Vagina (tissue), 2 donors: Measurements from ENCODE around the gene CHST6. TPM values are rescaled to one million over a fixed set of nuclear protein-coding genes. Genes with fewer than 3 reads are reported as not detected.
"Not testable (repeated sequence)": the region's sequence is repeated elsewhere in the genome, so short reads cannot be mapped to it uniquely, and the experiment has no call there.

Source experiments
- DNase-seq, 2 donors: peaks; one replicate each; pipeline ENCODE4 v3.0.0-alpha.2; 2017; ENCODE audit errors: extremely low spot score in 2 of 2
- H3K27ac ChIP-seq: fragments of 200-600 bp; sonication (generic); one replicate; pipeline ENCODE4 v1.5.1; 2019
- H3K27me3 ChIP-seq: fragments of 200-600 bp; sonication (generic); one replicate; pipeline ENCODE4 v1.5.1; 2019
- H3K36me3 ChIP-seq, 2 donors: fragments of 200-600 bp; sonication (generic); one replicate each; pipeline ENCODE4 v1.5.1; 2017 to 2019
- H3K4me1 ChIP-seq: fragments of 200-600 bp; sonication (generic); one replicate; pipeline ENCODE4 v1.5.1; 2019
- H3K4me3 ChIP-seq, 2 donors: fragments of 200-600 bp; sonication (generic); 1 replicate in 1 of 2; 2 replicates in 1 of 2; pipeline ENCODE4 v1.5.1; 2016 to 2019
- H3K9me3 ChIP-seq: fragments of 200-600 bp; sonication (generic); one replicate; pipeline ENCODE4 v1.5.1; 2019
- CTCF ChIP-seq, 3 experiments: fragments of 450-650 bp in 2 of 3; fragments of 200-600 bp in 1 of 3; sonication (generic) in 1 of 3; IDR thresholded peaks; one replicate each; pipeline ENCODE4 v1.5.1; 2017 to 2019; ENCODE audit warnings: antibody characterized with exemption in 3 of 3, mild to moderate bottlenecking in 2 of 3, moderate library complexity in 2 of 3
- POLR2A ChIP-seq, 2 donors: fragments of 450-650 bp; IDR thresholded peaks; one replicate each; pipeline ENCODE4 v1.6.1; 2017; ENCODE audit warnings: antibody characterized with exemption in 2 of 2, mild to moderate bottlenecking in 2 of 2, moderate library complexity in 2 of 2
- POLR2AphosphoS5 ChIP-seq, 2 donors: sonication (generic); formaldehyde crosslinking; IDR thresholded peaks; one replicate each; pipeline ENCODE4 v1.9.0; 2017; ENCODE audit warnings: antibody characterized with exemption in 2 of 2, mild to moderate bottlenecking in 2 of 2, low read depth in 1 of 2; ENCODE audit not compliant: insufficient read depth in 1 of 2
- intact Hi-C: fragments of 100-400 bp; cut with DNase I; formaldehyde crosslinking; loops from one replicate; pipeline ENCODE4 v1.15.1; 2023
- total RNA-seq: library from RNA; depleted of rRNA; stranded (reverse); fragments of >200 nt; gene quantifications from one replicate; pipeline ENCODE4 v1.2.3, GENCODE V29; 2016

The CHST6 gene
- total RNA-seq, 1 donor from 2014 or later: 0.25 TPM

- DNase-seq: no peak
- intact Hi-C loops: loop anchor here (10.0 kb wide), 1 partner anchor 49 kb away; the partner anchor contains the start of gene TMEM170A
- H3K4me1 ChIP-seq: peaks cover 10% of the 10 kb centered on the region
- H3K27me3 ChIP-seq: no peaks in the 10 kb centered on the region
- no peak overlapping the region for H3K27ac ChIP-seq
- H3K36me3 ChIP-seq: no peaks in the 10 kb centered on the region
- no peaks in the 10 kb centered on the region for H3K9me3 ChIP-seq
- no peak overlapping the region for H3K4me3 ChIP-seq
- TF ChIP-seq CTCF (IDR thresholded peaks at IDR 0.05) (no peak), POLR2AphosphoS5 (IDR thresholded peaks at IDR 0.05; ENCODE audit: insufficient read depth in 1 of 2, low read depth in 1 of 2) (no peak), POLR2A (IDR thresholded peaks at IDR 0.05) (no peak)
Observed at GRCh38 chr16:75514296-75514695, 19.1 kb upstream of the CHST6 start.

DNA sequence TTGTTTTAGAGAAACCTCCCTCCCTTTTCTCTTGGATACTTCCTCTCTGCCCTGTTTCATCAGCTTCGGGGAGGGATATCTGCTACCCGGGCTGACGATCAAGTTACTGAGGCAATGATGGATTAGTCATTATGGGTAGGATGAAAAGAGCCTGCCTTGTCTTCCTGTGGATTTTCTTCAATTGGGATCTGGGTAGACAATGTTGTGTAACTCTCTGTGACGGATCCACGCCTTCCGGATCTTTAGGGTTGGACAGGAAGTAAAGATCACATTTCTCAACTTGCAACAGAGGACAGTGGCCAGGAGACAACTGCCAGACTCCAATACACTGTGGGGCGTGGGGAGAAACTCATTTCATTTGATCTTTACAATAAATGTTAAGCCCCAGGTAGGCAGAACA is 11.3 kb upstream of the CHST6 start:
- Histone ChIP-seq H3K4me1 (peaks cover 5% of the 10 kb centered on the region), H3K9me3 (no peaks in the 10 kb centered on the region), H3K27ac (no peak overlapping the region), H3K36me3 (no peaks in the 10 kb centered on the region), H3K27me3 (no peaks in the 10 kb centered on the region), H3K4me3 (no peak overlapping the region)
- DNase-seq: no peak
- intact Hi-C loops: no loop called here
- TF ChIP-seq POLR2AphosphoS5 (IDR thresholded peaks at IDR 0.05; ENCODE audit: insufficient read depth in 1 of 2, low read depth in 1 of 2): peak in 1 of 2 donors; percentile 39
- TF ChIP-seq CTCF (IDR thresholded peaks at IDR 0.05): no peak
- no peak for TF ChIP-seq POLR2A (IDR thresholded peaks at IDR 0.05)

GRCh38 chr16:75506107-75506506 is 10.9 kb upstream of the CHST6 start:
- no peak for DNase-seq
- TF ChIP-seq POLR2A (IDR thresholded peaks at IDR 0.05) (no peak), POLR2AphosphoS5 (IDR thresholded peaks at IDR 0.05; ENCODE audit: insufficient read depth in 1 of 2, low read depth in 1 of 2) (no peak), CTCF (IDR thresholded peaks at IDR 0.05) (no peak)
- intact Hi-C loops: no loop called here
- no peak overlapping the region for H3K4me3 ChIP-seq
- H3K27ac ChIP-seq: no peak overlapping the region
- H3K36me3 ChIP-seq: no peaks in the 10 kb centered on the region
- no peaks in the 10 kb centered on the region for H3K9me3 ChIP-seq
- H3K4me1 ChIP-seq: peaks cover 5% of the 10 kb centered on the region
- no peaks in the 10 kb centered on the region for H3K27me3 ChIP-seq

DNA sequence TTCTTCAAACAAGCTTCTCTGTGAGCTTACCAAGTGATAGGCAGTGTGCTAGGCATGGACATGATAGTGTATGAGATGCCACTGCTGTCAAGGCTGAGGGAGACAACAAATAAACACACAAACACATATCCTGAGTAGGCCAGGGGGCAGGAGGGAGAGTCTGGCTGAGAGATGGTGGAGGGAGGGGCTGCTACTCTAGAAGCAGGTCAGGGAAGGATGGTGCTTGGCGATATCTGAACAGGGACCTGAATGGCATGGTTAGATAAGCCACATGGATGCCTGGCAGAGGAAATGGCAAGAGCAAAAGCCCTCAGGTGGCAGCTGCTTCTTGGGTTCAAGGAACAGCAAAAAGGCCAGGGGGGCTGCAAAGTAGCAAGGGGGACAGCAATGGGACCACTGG is 8.6 kb upstream of the CHST6 start:
- Histone ChIP-seq H3K27ac (no peak overlapping the region), H3K4me1 (peaks cover 5% of the 10 kb centered on the region), H3K27me3 (no peaks in the 10 kb centered on the region), H3K36me3 (no peaks in the 10 kb centered on the region), H3K4me3 (no peak overlapping the region), H3K9me3 (no peaks in the 10 kb centered on the region)
- intact Hi-C loops: no loop called here
- no peak for DNase-seq
- no peak for TF ChIP-seq CTCF (IDR thresholded peaks at IDR 0.05)
- no peak for TF ChIP-seq POLR2A (IDR thresholded peaks at IDR 0.05)
- TF ChIP-seq POLR2AphosphoS5 (IDR thresholded peaks at IDR 0.05; ENCODE audit: insufficient read depth in 1 of 2, low read depth in 1 of 2): no peak

DNA sequence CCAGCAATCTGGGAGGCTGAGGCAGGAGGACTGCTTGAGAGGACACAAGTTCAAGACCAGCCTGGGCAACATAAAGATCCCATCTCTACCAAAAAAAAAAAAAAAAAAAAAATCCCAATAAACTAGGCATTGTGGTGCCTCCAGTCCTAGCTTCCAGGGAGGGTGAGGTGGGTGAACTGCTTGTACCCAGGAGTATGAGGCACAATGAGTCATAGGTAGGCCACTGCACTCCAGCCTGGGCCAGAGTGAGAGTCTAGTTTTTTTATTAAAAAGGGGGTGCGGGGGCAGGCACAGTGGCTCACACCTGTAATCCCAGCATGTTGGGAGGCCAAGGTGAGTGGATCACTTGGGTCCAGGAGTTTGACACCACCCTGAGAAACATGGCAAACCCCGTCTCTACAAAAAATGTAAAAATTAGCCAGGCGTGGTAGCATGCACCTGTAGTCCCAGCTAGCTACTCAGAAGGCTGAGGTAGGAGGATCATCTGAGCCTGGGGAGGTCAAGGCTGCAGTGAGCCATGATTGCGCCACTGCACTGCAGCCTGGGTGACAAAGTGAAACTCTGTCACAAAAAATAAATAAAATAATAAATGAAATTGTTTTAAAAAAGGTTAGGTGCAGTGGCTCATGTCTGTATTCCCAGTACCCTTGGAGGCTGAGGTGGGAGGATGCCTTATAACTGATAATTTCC is 7.8 kb upstream of the CHST6 start:
- no peak overlapping the region for H3K4me3 ChIP-seq
- H3K4me1 ChIP-seq: peaks cover 5% of the 10 kb centered on the region
- no peak overlapping the region for H3K27ac ChIP-seq
- intact Hi-C loops: no loop called here
- H3K27me3 ChIP-seq: no peaks in the 10 kb centered on the region
- TF ChIP-seq CTCF (IDR thresholded peaks at IDR 0.05): no peak
- no peak for TF ChIP-seq POLR2A (IDR thresholded peaks at IDR 0.05)
- TF ChIP-seq POLR2AphosphoS5 (IDR thresholded peaks at IDR 0.05; ENCODE audit: insufficient read depth in 1 of 2, low read depth in 1 of 2): no peak
- no peaks in the 10 kb centered on the region for H3K36me3 ChIP-seq
- no peaks in the 10 kb centered on the region for H3K9me3 ChIP-seq
- DNase-seq: no peak

DNA sequence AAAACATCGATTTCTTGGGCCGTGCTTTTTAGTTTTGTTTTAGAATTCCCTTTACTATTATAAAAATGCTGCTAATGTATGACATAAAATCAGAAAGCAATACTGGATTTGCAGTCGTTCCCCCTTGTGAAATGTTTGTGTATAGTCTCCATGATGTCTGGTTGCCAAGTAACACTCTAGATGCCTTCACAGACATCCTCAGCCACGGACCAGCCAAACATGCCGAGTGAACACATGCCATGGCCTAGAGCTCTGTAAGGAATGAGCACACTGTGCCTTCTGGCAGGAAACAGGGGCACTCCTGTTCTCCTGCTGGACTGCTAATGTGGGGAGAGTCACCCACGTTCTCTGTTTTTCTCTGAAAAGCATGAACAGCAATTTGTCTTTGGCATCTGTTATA is 6.6 kb upstream of the CHST6 start:
- H3K4me3 ChIP-seq, H3K27ac ChIP-seq, H3K4me1 ChIP-seq, H3K36me3 ChIP-seq, H3K9me3 ChIP-seq, DNase-seq, H3K27me3 ChIP-seq, intact Hi-C loops: not testable (repeated sequence)
